PC-9 (cell line): ENCODE results near the gene ACBD6. TPM values are rescaled to one million over a fixed set of nuclear protein-coding genes. Genes with fewer than 3 reads are reported as not detected.
A peak's percentile ranks its signal among the peaks of the same experiment; 100 is the strongest.
"Not testable (repeated sequence)": the region's sequence is repeated elsewhere in the genome, so short reads cannot be mapped to it uniquely, and the experiment has no call there.

Experiments
- Bru-seq: library from RNA; stranded (reverse); fragments of 400-500 nt; gene quantifications from one replicate; lab custom pipeline; 2021; lab: Mats Ljungman, UMichigan
- BruChase-seq, 2 experiments: library from RNA; stranded (reverse); fragments of 400-500 nt; gene quantifications; one replicate each; lab custom pipeline; 2021; lab: Mats Ljungman, UMichigan
- BruUV-seq: library from RNA; stranded (reverse); fragments of 400-500 nt; replicated peaks from 2 replicates; lab custom pipeline; 2021; lab: Mats Ljungman, UMichigan
- CTCF ChIA-PET: fragments of 300-600 bp; sonication (Branson Sonifier 250); formaldehyde crosslinking; loops from one replicate; lab custom pipeline; 2022; ENCODE audit warnings: antibody characterized with exemption; lab: Charles Lee
- POLR2A ChIA-PET: fragments of 300-600 bp; sonication (Branson Sonifier 250); formaldehyde crosslinking; loops from one replicate; lab custom pipeline; 2022; ENCODE audit warnings: antibody characterized with exemption; ENCODE audit not compliant: unreplicated experiment; lab: Charles Lee
- DNase-seq, 2 experiments: peaks; one replicate each; pipeline versions ENCODE4 v3.0.0 to v3.0.0-alpha.2; 2015 to 2022; ENCODE audit warnings: mixed read lengths in 1 of 2
- H2AFZ ChIP-seq: fragments of 200-600 bp; sonication (generic); 2 replicates; pipeline ENCODE4 v1.8.1; 2017; ENCODE audit warnings: antibody characterized with exemption
- H3F3A ChIP-seq: fragments of 200-600 bp; sonication (generic); 2 replicates; pipeline ENCODE4 v1.8.1; 2017; ENCODE audit warnings: antibody characterized with exemption, mild to moderate bottlenecking, low read depth; ENCODE audit not compliant: insufficient read depth
- H3K27ac ChIP-seq: fragments of 200-600 bp; sonication (generic); 2 replicates; pipeline ENCODE4 v1.6.1; 2016; ENCODE audit warnings: mixed run types
- H3K27me3 ChIP-seq: fragments of 200-600 bp; sonication (generic); 2 replicates; pipeline ENCODE4 v1.6.1; 2016; ENCODE audit warnings: low read depth, mixed run types; ENCODE audit not compliant: insufficient read depth
- H3K36me3 ChIP-seq: fragments of 200-600 bp; sonication (generic); 2 replicates; pipeline ENCODE4 v1.6.1; 2016; ENCODE audit warnings: low read depth, mixed run types
- H3K4me1 ChIP-seq: fragments of 200-600 bp; sonication (generic); replicated peaks from 2 replicates; pipeline ENCODE4 v1.6.1; 2016; ENCODE audit warnings: mixed run types; ENCODE audit not compliant: insufficient read depth
- H3K4me2 ChIP-seq: fragments of 200-600 bp; sonication (generic); 2 replicates; pipeline ENCODE4 v1.6.1; 2017; ENCODE audit warnings: mixed run types
- H3K4me3 ChIP-seq: fragments of 200-600 bp; sonication (generic); 2 replicates; pipeline ENCODE4 v1.6.1; 2016; ENCODE audit warnings: mixed run types
- H3K79me2 ChIP-seq: fragments of 200-600 bp; sonication (generic); 2 replicates; pipeline ENCODE4 v1.6.1; 2017; ENCODE audit warnings: low read depth, mixed run types
- H3K9me2 ChIP-seq: fragments of 200-600 bp; sonication (generic); 2 replicates; pipeline ENCODE4 v1.8.1; 2017; ENCODE audit warnings: mild to moderate bottlenecking; ENCODE audit not compliant: insufficient read depth
- H3K9me3 ChIP-seq: fragments of 200-600 bp; sonication (generic); 2 replicates; pipeline ENCODE4 v1.8.1; 2016; ENCODE audit warnings: low read depth; ENCODE audit not compliant: insufficient read depth
- H4K20me1 ChIP-seq: fragments of 200-600 bp; sonication (generic); 2 replicates; pipeline ENCODE4 v1.8.1; 2017; ENCODE audit not compliant: insufficient read depth
- CTCF ChIP-seq: fragments of 200-600 bp; sonication (generic); conservative IDR thresholded peaks from 2 replicates; pipeline ENCODE4 v1.6.1; 2017; ENCODE audit warnings: mixed run types, antibody characterized with exemption, mild to moderate bottlenecking, moderate library complexity
- EZH2 ChIP-seq: fragments of 200-600 bp; sonication (generic); IDR thresholded peaks from 2 replicates; pipeline ENCODE4 v1.8.0; 2017; ENCODE audit warnings: antibody characterized with exemption, low read depth
- intact Hi-C: fragments of 100-400 bp; cut with micrococcal nuclease; formaldehyde crosslinking; loops from one replicate; pipeline ENCODE4 v1.10.0; 2022; ENCODE audit not compliant: unreplicated experiment
- long read RNA-seq: library from polyadenylated mRNA; stranded (forward); transcript quantifications from one replicate; pipeline ENCODE4 v2.0.0, GENCODE V29; 2022
- total RNA-seq: library from RNA; stranded (reverse); gene quantifications from 2 replicates; pipeline ENCODE4 v1.2.3, GENCODE V29; 2021

Gene ACBD6, protein sequence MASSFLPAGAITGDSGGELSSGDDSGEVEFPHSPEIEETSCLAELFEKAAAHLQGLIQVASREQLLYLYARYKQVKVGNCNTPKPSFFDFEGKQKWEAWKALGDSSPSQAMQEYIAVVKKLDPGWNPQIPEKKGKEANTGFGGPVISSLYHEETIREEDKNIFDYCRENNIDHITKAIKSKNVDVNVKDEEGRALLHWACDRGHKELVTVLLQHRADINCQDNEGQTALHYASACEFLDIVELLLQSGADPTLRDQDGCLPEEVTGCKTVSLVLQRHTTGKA
- total RNA-seq (52.2 and 61.0 TPM in 2 replicates), Bru-seq, nascent RNA (percentile 87 among the genes with signal in this experiment), BruChase-seq, experiment 1, labeled RNA remaining after a 2-hour chase (percentile 74 among the genes with signal in this experiment), BruChase-seq, experiment 2, labeled RNA remaining after a 6-hour chase (percentile 54 among the genes with signal in this experiment)
- long read RNA-seq, transcript ACBD6-201 (8 exons, 1,670 nt) = major isoform, 58 of 72 reads
- long read RNA-seq, partial matches to known transcripts = 0 of 72 reads
- long read RNA-seq, other reads (novel, unspliced or antisense) = 14 of 72 reads

DNA sequence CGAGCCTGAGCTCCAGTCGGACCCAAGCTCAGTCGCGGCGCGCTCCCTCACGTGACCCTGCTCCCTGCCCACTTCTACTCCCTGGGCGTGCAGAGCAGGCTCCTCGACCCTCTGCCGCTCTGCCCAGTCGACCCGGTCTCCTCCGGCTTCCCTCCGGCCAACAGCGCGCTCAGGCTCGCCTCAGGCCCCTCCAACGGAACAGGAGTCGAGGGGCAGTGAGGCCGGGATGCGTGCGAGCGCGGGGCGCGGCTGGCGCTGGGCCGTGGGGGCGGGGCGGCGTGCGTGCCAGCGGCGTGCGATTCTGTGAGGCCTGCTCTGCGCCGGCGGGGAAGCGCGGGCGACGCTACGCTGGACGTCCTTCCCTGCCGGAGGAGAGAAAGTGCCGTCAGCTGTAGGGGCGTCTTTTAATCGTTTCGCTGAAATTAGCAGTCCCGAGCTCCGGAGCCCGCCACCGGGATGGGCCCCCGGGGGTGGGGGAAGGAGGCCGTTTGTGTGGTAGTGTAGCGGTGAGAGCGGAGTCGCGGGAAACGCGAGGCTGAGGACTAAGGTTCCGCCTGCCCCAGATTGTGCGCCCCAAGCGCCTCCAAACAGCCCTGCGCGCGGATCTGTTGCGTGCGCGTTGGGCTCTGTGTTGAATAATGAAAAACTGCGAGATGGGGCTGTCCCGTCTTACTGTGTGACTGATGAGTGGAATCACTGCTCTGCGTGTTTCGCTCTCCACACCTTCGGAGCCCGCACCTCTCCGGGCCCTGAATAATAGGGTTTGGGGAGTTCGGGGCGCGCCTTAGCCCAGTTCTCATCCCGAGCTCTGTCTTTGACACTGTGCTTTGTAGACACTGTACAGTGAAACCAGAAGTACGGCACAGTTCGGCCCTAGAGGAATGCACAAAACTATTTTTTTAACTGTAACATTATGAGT is at the start of gene ACBD6:
Gene ACBD6, minus strand, starts transcription at position 217 of the 919 bp plus-strand sequence. CDS start 311 bp downstream, outside the sequence.
- peaks cover 27% of the 10 kb centered on the region for H3K4me1 ChIP-seq
- no peaks in the 10 kb centered on the region for H3K27me3 ChIP-seq
- BruUV-seq = TSS peak; percentile 67
- H4K20me1 ChIP-seq = peaks cover 25% of the 10 kb centered on the region; the same call in 1 of the 2 replicates
- POLR2A ChIA-PET = interaction anchor here (0.5 to 1.3 kb wide), 4 partner anchors 20 to 586 kb away, joined by 3 to 14 read pairs (median 8); partner anchors contain the start of genes IER5 and MR1
- TF ChIP-seq CTCF (0 out of 2 replicates have a peak, but pooled peaks have one; percentile 16), EZH2 (no peak)
- peaks cover 18% of the 10 kb centered on the region; the same call in 1 of the 2 replicates for H3K36me3 ChIP-seq
- peaks cover 23% of the 10 kb centered on the region for H3F3A ChIP-seq
- H3K9me2 ChIP-seq = no peaks in the 10 kb centered on the region
- peak within 1 kb of the TSS; percentile 87 for H3K4me2 ChIP-seq
- H3K79me2 ChIP-seq = peaks cover 45% of the 10 kb centered on the region
- DNase-seq = peak; percentile 71 to 85
- CTCF ChIA-PET = interaction anchor here (0.6 to 1.3 kb wide), 4 partner anchors 10 to 1687 kb away, joined by 3 to 7 read pairs (median 4); no protein-coding TSS in a partner anchor
- no peaks in the 10 kb centered on the region for H3K9me3 ChIP-seq
- intact Hi-C loops = loop anchor here (5.0 to 10.0 kb wide), 3 partner anchors 575 to 1682 kb away; no protein-coding TSS in a partner anchor
- peak within 1 kb of the TSS; percentile 94 for H3K4me3 ChIP-seq
- peak within 1 kb of the TSS; percentile 88 for H3K27ac ChIP-seq
- H2AFZ ChIP-seq = peak within 1 kb of the TSS; percentile 87

DNA sequence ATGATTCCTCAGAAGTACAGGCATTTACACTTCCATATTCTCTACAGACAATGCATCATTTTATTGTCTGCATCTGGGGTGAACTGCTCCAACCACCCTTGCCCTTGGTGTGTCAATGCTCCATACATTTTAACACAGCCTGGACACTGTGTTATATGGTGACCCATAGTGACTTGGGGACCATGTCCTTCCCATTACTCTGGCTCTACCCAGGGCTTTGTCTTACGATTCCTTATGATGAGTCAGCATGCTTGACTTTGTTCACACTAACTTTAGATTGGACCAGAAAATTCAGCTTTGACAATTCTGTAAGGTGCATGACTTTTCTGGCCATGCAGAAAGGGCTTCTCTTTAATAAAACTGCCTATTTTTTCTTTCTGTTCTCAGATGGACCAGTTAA is 49.6 kb upstream of the ACBD6 start:
- Histone ChIP-seq H4K20me1 (no peaks in the 10 kb centered on the region), H3K9me3 (no peaks in the 10 kb centered on the region), H3K9me2 (no peaks in the 10 kb centered on the region), H3K36me3 (no peaks in the 10 kb centered on the region), H3K79me2 (no peaks in the 10 kb centered on the region), H3K27me3 (no peaks in the 10 kb centered on the region), H3K4me3 (no peak overlapping the region), H3K4me2 (no peak overlapping the region), H2AFZ (no peak overlapping the region), H3K27ac (no peak overlapping the region), H3F3A (no peaks in the 10 kb centered on the region), H3K4me1 (0 out of 2 replicates have a peak, but pooled peaks cover 3% of the 10 kb centered on the region)
- BruUV-seq = no TSS peak
- POLR2A ChIA-PET = no interaction called here
- DNase-seq = no peak
- intact Hi-C loops = no loop called here
- CTCF ChIA-PET = no interaction called here
- TF ChIP-seq CTCF = no peak
- TF ChIP-seq EZH2 = no peak

DNA sequence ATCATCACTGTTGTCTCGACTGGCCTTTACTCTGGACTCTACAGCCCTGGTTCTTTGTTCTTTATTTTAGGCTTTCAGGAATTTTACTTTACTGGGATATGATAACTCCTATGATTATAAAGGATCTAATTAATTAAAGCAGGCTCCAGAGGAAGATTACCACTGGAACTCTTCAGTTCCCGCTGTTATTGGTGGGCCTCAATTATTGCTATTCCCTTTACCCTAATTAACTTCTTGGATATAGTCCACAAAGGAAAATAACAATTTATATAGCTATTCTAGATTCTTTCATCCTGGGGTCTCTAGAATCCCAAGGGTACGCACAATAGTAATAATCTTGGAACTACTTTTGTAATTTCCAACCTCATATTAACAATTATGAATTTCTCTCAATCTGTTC is 47.9 kb upstream of the ACBD6 start:
- Histone ChIP-seq H3K36me3 (no peaks in the 10 kb centered on the region), H3K4me1 (no peaks in the 10 kb centered on the region), H2AFZ (no peak overlapping the region), H3K27ac (no peak overlapping the region), H4K20me1 (no peaks in the 10 kb centered on the region), H3K4me2 (no peak overlapping the region), H3K4me3 (no peak overlapping the region), H3K9me2 (no peaks in the 10 kb centered on the region), H3K79me2 (no peaks in the 10 kb centered on the region), H3K9me3 (no peaks in the 10 kb centered on the region), H3K27me3 (no peaks in the 10 kb centered on the region), H3F3A (no peaks in the 10 kb centered on the region)
- DNase-seq = no peak
- intact Hi-C loops = no loop called here
- BruUV-seq = no TSS peak
- POLR2A ChIA-PET = no interaction called here
- no peak for TF ChIP-seq CTCF
- TF ChIP-seq EZH2 = no peak
- CTCF ChIA-PET = no interaction called here

DNA sequence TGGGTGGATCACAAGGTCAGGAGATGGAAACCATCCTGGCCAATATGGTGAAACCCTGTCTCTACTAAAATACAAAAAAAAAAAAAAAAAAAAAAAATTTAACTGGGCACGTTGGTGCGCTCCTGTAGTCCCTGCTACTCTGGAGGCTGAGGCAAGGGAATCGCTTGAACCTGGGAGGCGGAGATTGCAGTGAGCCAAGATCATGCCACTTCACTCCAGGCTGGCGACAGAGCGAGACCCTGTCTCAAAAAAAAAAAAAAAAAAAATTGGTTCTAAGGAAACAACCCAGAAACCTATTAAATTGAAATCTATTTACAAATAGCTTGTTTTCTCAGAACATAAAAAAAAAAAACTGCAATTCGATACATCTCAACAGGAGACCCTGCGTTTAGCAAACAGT is 47.4 kb upstream of the ACBD6 start:
- H3K4me2 ChIP-seq, H3K79me2 ChIP-seq, H3K27ac ChIP-seq, DNase-seq, H3K9me2 ChIP-seq, H3K36me3 ChIP-seq, BruUV-seq, H3K9me3 ChIP-seq, H4K20me1 ChIP-seq, intact Hi-C loops, CTCF ChIA-PET, H3K4me1 ChIP-seq, H3K4me3 ChIP-seq, H2AFZ ChIP-seq, POLR2A ChIA-PET, H3K27me3 ChIP-seq, H3F3A ChIP-seq: not testable (repeated sequence)
